ENCODE data around the gene NAALAD2. TPM values are rescaled to one million over a fixed set of nuclear protein-coding genes. Genes with fewer than 3 reads are reported as not detected.

NAALAD2 gene
- total RNA-seq, 1 experiment from 2014 or later = 2.8 TPM

DNA sequence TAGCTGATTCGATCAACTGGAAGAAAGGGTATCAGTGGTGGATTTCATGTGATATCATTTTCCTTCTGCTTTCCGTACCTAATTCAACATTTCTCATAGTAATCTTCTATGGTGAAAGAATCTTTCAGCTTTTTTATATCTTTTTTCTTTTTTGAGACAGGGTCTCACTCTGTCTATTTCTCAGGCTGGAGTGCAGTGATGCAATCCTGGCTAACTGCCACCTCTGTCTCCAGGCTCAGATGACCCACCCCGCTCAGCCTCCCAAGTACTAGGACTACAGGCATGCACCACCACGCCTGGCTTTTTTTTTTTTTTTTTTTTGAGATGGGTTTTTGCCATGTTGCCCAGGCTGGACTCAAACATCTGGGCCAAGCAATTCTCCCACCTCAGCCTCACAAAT, 107.0 kb downstream of the NAALAD2 start:
- DNase-seq (ENCODE audit: low spot score) = no peak

Other genes starting within 250 kb of the NAALAD2 start
- gene TRIM49D1, start 212.4 kb upstream of the NAALAD2 start, total RNA-seq (2014; rRNA removed; shearing (Covaris generic)) = not detected in 2 replicates
- gene TRIM49D2, start 210.6 kb upstream of the NAALAD2 start, total RNA-seq (2014; rRNA removed; shearing (Covaris generic)) = not detected in 2 replicates
- gene TRIM64, start 168.6 kb upstream of the NAALAD2 start, total RNA-seq (2014; rRNA removed; shearing (Covaris generic)) = not detected in 2 replicates
- gene TRIM49C, start 103.6 kb upstream of the NAALAD2 start, total RNA-seq (2014; rRNA removed; shearing (Covaris generic)) = not detected in 2 replicates
- not detected in 2 replicates for gene UBTFL1, start 48.7 kb upstream of the NAALAD2 start, total RNA-seq (2014; rRNA removed; shearing (Covaris generic))
- 37.0 and 58.4 TPM in 2 replicates for gene CHORDC1, start 88.4 kb downstream of the NAALAD2 start, total RNA-seq (2014; rRNA removed; shearing (Covaris generic))

All from H4 (cell line).